Breast epithelium (tissue), 3 donors: Measurements from ENCODE around the gene ALDH1A1.

ENCODE experiments used
- CTCF ChIP-seq, 3 donors: fragments of 450-650 bp; IDR thresholded peaks; one replicate each; pipeline ENCODE4 v1.5.1; 2016 to 2017; ENCODE audit warnings: antibody characterized with exemption in 3 of 3, mild to moderate bottlenecking in 3 of 3, moderate library complexity in 3 of 3
- POLR2A ChIP-seq: fragments of 450-650 bp; IDR thresholded peaks from one replicate; pipeline ENCODE4 v1.6.1; 2016; ENCODE audit warnings: antibody characterized with exemption, mild to moderate bottlenecking, moderate library complexity
- POLR2AphosphoS5 ChIP-seq, 3 donors: sonication (generic); formaldehyde crosslinking; IDR thresholded peaks; one replicate each; pipeline ENCODE4 v1.6.1; 2017; ENCODE audit warnings: antibody characterized with exemption in 3 of 3

- no peak for TF ChIP-seq CTCF (IDR thresholded peaks at IDR 0.05)
- TF ChIP-seq POLR2AphosphoS5 (IDR thresholded peaks at IDR 0.05), result no peak
- no peak for TF ChIP-seq POLR2A
Measured at GRCh38 chr9:72983512-72984225, 30.8 kb upstream of the ALDH1A1 start.
